ENCODE measurements around the gene NOMO2.
"Not testable (repeated sequence)": the region's sequence is repeated elsewhere in the genome, so short reads cannot be mapped to it uniquely, and the experiment has no call there.

GRCh38 chr16:18594880-18595279, 33.0 kb upstream of the NOMO2 start:
- TF ChIP-seq, protein P1, sequence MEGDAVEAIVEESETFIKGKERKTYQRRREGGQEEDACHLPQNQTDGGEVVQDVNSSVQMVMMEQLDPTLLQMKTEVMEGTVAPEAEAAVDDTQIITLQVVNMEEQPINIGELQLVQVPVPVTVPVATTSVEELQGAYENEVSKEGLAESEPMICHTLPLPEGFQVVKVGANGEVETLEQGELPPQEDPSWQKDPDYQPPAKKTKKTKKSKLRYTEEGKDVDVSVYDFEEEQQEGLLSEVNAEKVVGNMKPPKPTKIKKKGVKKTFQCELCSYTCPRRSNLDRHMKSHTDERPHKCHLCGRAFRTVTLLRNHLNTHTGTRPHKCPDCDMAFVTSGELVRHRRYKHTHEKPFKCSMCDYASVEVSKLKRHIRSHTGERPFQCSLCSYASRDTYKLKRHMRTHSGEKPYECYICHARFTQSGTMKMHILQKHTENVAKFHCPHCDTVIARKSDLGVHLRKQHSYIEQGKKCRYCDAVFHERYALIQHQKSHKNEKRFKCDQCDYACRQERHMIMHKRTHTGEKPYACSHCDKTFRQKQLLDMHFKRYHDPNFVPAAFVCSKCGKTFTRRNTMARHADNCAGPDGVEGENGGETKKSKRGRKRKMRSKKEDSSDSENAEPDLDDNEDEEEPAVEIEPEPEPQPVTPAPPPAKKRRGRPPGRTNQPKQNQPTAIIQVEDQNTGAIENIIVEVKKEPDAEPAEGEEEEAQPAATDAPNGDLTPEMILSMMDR (IDR thresholded peaks at IDR 0.05) = not testable (repeated sequence)
- TF ChIP-seq POLR2A, POLR2AphosphoS5, EP300 (IDR thresholded peaks at IDR 0.05): not testable (repeated sequence)

All from upper lobe of left lung (tissue), 4 donors.